Limb (tissue), 2 donors: ENCODE measurements around the gene IFIT3.
A peak's percentile ranks its signal among the peaks of the same experiment; 100 is the strongest.
"Not testable (repeated sequence)": the region's sequence is repeated elsewhere in the genome, so short reads cannot be mapped to it uniquely, and the experiment has no call there.

Experiments used
- DNase-seq, 2 donors: peaks; one replicate each; pipeline ENCODE4 v3.0.0-alpha.2; 2016; ENCODE audit errors: extremely low spot score in 2 of 2

Gene IFIT3

GRCh38 chr10:89332123-89332633 lies 4.4 kb downstream of the IFIT3 start:
- peak in 1 of 2 donors; percentile 59 for DNase-seq

DNA sequence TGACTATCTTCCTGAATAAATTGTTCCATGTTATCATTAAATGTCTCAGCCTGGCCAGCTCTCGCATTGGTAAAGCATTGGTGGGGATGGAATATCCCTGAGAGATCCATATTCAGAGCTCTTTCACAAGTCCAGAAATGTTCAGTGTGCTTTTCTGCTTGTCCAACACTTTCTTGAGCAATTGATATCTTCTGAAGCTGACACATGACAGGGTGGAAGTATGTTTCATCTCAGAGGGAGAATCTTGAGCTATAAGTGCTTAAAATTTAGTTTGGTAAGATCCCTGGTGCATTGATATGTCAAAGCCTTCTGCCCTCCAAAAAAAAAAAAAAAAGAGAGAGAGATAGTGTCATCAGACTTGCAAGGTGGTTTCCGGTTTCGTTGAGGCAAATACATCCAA lies 7.4 kb downstream of the IFIT3 start:
- no peak for DNase-seq

DNA sequence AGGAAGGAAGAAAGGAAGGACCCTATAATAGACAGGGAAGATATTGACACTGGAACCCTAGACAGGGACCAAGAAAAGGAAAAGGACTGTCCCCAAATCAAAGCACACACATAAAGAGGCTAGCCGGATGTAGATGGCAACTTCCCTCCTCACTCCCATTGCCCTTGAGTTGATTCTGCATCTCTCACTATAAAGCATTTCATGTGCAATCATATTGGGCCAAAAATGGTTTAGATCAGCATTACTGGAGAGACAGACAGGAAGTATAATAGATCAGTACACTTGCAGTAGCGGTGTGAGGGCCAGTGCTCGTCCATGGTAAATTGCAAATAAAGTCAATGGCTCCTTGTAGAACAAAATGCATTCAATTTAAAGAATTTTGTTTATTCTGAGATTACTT lies 8.4 kb downstream of the IFIT3 start:
- DNase-seq: no peak

GRCh38 chr10:89337484-89337883 lies 9.7 kb downstream of the IFIT3 start:
- DNase-seq: no peak

DNA sequence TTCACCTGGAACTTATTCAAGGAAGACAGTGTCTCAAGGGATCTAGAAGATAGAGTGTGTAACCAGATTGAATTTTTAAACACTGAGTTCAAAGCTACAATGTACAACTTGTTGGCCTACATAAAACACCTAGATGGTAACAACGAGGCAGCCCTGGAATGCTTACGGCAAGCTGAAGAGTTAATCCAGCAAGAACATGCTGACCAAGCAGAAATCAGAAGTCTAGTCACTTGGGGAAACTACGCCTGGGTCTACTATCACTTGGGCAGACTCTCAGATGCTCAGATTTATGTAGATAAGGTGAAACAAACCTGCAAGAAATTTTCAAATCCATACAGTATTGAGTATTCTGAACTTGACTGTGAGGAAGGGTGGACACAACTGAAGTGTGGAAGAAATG lies 10.9 kb downstream of the IFIT3 start:
- no peak for DNase-seq

- no peak for DNase-seq
Measured at GRCh38 chr10:89339875-89340274, 12.1 kb downstream of the IFIT3 start.

- no peak for DNase-seq
Measured at GRCh38 chr10:89341649-89342048, 13.9 kb downstream of the IFIT3 start.

- no peak for DNase-seq
Measured at GRCh38 chr10:89342206-89342958, 14.6 kb downstream of the IFIT3 start.

DNA sequence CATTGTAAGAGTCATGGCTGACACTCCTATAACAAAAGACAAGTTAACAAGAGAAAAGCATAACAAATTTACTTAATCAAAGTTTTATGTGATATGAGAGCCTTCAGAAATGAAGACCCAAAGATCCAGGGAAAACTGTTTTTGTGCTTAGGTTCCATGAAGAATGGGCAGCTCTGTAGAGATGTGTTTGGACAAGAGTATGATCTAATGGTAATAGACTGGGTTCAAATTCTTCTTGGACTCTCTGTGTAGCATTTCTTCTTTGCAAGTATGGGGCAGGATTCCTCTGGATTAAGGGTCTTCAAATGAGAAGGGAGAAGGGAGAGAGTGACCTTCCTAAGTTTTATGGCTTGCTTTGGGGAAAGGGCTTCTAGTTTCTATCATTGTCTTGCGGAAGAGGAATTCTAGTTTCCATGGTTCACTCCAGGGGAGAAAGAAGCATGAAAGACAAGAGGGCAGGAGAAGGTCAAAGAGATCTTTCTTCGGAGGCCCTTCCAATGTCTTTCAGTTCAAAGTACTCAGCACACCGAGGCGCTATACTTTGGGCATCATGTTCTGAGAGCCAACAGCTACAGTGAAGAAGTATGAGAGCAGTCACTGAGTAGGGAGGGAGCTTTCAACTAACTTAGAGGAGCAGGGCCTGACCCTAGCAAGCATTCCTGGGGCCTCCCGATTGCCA lies 15.4 kb downstream of the IFIT3 start:
- DNase-seq: no peak

- DNase-seq: no peak
Measured at GRCh38 chr10:89344156-89344555, 16.4 kb downstream of the IFIT3 start.

- no peak for DNase-seq
Measured at GRCh38 chr10:89345367-89346000, 17.7 kb downstream of the IFIT3 start.

- no peak for DNase-seq
Measured at GRCh38 chr10:89346405-89347254, 18.8 kb downstream of the IFIT3 start.

DNA sequence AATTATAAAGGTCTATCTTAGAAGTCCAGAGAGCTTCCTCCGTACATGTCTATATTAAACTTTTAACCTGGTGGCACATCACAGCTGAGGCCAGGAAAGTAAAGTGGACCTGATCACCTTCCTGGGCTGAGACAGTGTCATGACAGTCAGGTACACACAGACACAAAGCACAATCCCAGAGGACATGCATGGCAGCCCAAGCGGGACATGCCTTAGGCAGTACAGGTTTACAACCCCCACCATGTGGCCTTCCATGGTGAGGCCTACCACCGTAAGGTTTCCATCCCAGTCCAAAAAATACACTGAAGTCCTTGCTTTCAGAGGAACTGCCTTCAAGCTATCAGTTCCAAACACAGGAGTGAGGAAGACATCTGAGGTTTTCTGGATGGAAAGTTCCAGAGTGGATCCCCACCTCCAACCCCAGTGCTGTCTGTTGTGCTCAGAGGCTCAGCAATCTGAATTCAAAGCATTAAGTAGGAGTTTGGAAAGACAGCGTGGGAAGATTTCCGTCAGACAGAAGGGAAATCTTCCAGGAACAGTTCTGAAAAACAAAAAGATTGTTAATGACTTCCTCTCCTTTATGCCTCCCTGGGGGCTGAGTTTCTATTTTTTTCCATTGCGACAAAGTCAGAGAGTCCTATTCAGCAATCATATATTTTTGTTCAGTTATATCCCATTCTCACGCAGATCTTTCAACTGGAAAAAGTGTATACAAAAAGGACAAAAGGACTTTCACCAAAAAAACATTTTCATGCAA lies 20.1 kb downstream of the IFIT3 start:
- DNase-seq: no peak

DNA sequence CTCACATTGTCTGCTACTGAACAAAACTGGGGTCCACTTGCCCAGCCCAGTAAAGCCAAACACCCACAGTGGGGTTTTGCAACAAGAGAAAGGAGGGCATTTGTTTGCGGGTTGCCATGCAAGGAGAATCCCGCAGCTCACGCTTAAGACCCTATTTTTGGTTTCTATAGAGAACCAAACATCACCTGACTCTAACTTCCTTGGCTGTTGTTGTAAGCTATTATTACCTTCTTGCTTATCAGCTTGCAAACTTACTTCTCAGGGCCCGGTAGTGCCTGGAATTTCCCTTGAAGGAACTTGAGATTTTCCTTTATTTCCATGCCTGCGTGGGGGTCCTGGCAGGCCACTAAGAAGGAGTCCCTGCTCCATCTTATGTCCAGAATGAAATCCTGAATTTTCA lies 20.7 kb downstream of the IFIT3 start:
- DNase-seq: no peak

GRCh38 chr10:89348975-89349374 lies 21.2 kb downstream of the IFIT3 start:
- DNase-seq: no peak

GRCh38 chr10:89350631-89351315 lies 23.0 kb downstream of the IFIT3 start:
- not testable (repeated sequence) for DNase-seq

GRCh38 chr10:89351412-89351779 lies 23.6 kb downstream of the IFIT3 start:
- DNase-seq: no peak

- peak in 1 of 2 donors; percentile 67 for DNase-seq
Measured at GRCh38 chr10:89351780-89352597, 24.2 kb downstream of the IFIT3 start.

DNA sequence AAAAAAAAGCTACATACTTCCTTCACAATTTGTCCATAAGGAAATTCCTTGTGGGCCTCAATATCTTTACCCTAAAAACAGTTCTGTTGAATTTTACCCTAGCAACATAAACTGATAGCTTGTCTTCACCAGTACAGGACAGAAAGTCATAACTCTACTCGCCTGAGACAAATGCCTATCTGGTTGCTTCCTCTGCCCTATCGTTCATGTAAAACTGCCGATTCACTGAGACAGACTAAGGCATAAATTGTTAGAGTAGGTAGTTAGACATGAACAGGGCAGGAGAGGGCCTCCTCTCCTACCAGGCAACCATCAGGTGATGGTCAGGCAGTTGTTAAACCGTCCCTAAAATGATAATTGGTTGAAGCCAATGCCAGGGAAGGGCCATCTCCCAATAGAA lies 25.0 kb downstream of the IFIT3 start:
- DNase-seq: no peak
